HG02973 (cell line): ENCODE data around the gene TMPRSS11E.
"Not testable (repeated sequence)": the region's sequence is repeated elsewhere in the genome, so short reads cannot be mapped to it uniquely, and the experiment has no call there.

Experiments used
- ATAC-seq: cut with Tn5 transposase; IDR thresholded peaks from one replicate; pipeline ENCODE4 v1.9.1; 2021; ENCODE audit warnings: moderate library complexity; ENCODE audit not compliant: unreplicated experiment

The TMPRSS11E gene

GRCh38 chr4:68460085-68460484 lies 12.8 kb downstream of the TMPRSS11E start:
- ATAC-seq, result no peak

- ATAC-seq, result no peak
Measured at GRCh38 chr4:68461790-68462189, 14.5 kb downstream of the TMPRSS11E start.

GRCh38 chr4:68462691-68463090 lies 15.4 kb downstream of the TMPRSS11E start:
- ATAC-seq, result no peak

GRCh38 chr4:68463796-68464195 lies 16.5 kb downstream of the TMPRSS11E start:
- no peak for ATAC-seq

DNA sequence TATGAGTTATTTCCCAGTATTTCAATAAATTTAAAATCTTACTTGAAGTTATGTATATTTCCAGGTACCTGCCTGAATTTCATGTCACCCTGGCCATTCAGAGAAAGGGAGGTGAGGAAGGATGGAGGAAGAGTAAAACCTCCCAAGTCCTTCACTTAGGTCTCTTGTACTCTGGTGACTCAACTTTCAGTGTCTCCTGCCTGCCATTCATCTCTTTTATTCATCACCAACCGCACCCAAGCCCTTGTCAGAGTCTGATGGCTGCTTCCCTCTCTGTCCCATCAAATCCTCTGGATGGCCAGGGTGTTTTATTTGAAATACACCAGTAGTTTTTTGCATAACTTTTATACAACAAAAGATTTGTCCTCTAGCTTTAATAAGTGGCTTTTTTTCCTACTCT lies 17.8 kb downstream of the TMPRSS11E start:
- ATAC-seq, result no peak

DNA sequence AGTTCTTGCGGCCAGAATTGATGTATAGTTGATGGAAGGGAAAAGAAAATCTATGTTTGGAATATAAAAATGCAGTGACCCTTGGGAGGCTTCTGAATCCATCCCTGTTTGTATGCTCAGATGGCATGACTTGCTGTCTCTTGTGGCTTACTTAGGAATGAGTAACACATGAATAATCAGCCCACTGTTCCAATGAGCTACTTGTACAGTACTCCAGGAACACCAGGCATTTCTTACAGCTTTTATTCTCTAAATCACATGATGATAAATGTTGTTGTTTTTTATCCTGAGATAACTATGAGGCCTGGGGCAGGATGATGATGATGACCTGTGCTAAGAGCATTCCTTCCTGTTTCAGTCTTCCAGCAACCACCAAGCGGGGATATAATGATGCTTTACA lies 18.9 kb downstream of the TMPRSS11E start:
- ATAC-seq, result no peak

DNA sequence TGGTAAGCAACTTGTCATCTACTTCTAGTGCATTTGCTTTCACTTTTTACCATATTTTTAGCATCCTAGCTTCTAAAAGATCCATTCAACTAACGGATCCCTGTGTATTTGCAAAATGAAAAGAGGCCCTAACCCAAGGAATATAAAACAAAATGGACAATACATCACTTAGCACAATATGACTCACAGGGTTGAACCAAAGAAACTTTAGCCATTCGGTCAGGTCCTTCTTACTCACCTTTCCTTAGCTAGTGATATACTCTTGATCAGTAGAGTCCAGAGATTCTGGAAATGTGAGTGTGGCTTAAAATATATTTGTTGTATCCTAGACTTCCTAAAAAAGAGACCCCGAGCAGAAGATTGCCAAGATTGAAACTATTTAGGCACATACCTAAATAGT lies 19.5 kb downstream of the TMPRSS11E start:
- no peak for ATAC-seq

DNA sequence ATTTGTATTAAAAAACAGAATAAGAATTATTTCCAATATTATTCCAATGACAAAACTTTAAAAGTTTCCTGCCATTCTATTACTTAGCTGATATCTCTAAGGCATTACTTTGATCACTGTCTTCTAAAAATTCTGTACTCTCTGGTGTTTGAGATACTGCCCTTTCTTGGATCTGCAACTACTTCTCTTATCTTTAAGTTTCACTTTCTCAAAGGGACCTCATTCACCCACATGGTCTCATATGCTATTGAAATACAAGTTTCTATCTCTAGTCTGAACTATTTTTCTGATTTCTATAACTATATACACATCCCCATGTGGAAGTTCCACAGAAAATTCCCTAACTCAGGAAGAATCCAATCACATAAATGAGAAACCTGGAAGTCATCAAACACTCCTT lies 22.2 kb downstream of the TMPRSS11E start:
- peak; percentile 65 for ATAC-seq

DNA sequence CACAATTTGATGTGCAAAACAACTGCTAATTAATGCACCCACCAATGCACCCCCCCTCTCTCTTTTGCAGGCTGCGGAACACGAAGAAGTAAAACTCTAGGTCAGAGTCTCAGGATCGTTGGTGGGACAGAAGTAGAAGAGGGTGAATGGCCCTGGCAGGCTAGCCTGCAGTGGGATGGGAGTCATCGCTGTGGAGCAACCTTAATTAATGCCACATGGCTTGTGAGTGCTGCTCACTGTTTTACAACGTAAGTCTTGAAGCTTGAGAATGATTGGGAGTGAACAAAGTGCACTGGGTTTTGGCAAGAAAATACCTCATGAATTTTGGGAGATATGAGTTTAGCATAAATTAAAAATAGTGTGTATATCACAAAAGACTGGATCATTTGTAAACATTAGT lies 28.9 kb downstream of the TMPRSS11E start:
- ATAC-seq, result no peak

DNA sequence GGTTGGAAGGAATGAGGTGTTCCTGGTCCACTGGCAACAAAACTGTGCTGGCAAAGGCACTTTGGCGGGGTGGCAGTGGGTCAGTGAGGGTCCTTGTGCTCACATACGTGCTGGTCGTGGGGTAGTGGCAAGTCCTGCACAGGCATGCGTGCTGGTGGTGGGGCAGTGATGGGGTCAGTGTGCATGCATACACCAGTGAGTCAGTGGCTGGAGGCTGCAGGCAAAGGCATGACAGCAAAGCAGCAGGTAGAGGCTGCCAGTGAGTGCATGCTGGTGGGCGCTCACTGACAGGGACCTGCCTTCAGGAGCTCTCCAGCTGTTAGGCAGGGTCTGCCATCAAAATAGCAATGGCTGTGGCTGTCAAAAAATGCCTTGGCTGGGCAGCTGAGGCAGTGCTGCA lies 42.1 kb downstream of the TMPRSS11E start:
- ATAC-seq, result no peak

- ATAC-seq, result no peak
Measured at GRCh38 chr4:68490826-68491457, 43.7 kb downstream of the TMPRSS11E start.

DNA sequence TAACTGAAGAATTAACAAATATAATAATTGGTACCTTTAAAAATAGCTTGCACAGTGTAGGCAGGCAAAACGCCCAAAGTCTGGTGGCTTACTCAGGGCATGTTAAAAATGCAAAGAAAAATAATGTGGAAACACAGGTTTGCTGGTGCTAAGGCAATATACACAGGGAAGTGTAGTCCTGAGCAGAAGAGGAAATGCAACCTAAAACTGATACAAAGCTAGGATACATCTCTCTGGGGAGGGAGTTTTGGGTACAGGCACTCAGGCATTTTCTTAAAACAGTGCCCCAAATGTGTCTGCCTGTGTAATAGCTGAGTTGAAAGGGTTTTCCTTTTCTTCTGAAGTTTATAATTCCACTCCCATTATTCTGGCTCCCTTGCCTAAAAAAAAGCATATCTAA lies 47.4 kb downstream of the TMPRSS11E start:
- ATAC-seq, result no peak

DNA sequence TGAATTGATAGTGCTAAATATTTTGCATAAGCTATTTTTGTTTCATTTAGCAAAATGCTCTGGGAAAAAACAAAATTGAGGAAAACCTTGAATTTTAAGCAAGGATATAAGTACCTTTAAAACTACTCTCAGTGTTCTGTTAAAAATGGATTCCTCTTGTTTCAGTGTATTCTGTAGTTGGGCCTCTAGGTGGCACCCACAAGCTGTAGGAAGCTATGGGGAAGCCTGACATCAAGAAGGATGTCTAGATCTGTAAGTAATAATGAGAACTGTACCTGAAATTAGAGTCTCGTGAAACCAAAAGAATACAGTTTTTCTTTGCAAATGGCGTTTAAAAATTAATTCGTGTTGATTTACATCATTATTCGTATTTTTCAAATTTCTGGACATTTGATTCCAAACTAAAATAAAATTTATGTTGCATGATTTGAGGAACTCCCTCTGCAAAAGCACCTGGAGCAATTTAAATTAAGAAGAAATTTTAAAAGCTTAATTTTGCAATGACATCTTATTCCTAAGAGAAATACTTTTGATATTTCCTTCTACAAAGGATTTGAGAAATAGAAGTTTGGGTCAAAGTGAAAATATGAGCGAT lies 51.2 kb downstream of the TMPRSS11E start:
- ATAC-seq, result peak; percentile 88

DNA sequence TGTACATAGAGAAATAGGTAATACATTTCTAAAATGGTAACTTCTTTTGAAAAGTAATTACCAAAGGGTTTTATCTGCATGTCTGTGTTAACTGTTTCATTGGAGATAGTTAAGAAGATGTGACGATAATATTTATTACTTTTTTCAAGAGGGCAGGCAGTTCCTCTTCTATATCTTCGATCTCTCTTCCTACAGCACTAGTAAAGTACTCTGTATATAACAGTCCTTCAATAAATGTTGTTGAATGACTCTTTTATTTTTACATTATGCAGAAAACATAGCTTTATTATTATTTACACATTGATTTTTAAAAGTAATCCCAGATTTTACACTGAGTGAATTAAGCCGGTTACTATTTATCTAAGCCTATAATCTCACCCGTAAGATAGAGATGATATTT lies 51.8 kb downstream of the TMPRSS11E start:
- no peak for ATAC-seq

GRCh38 chr4:68503462-68503861 lies 56.2 kb downstream of the TMPRSS11E start:
- ATAC-seq, result not testable (repeated sequence)

- ATAC-seq, result not testable (repeated sequence)
Measured at GRCh38 chr4:68504836-68505235, 57.6 kb downstream of the TMPRSS11E start.

DNA sequence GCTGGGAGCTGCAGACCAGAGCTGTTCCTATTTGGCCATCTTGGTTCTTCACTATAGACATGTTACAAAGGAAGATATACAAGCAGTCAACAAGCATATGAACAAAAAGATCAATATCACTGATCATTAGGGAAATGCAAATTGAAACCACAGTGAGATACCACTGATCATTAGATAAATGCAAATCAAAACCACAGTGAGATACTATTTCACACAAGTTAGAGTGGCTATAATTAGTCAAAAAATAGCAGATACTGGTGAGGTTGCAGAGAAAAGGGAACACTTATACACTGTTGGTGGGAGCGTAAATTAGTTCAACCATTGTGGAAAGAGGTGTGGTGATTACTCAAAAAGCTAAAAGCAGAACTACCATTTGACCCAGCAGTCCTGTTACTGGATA lies 58.2 kb downstream of the TMPRSS11E start:
- ATAC-seq, result not testable (repeated sequence)

DNA sequence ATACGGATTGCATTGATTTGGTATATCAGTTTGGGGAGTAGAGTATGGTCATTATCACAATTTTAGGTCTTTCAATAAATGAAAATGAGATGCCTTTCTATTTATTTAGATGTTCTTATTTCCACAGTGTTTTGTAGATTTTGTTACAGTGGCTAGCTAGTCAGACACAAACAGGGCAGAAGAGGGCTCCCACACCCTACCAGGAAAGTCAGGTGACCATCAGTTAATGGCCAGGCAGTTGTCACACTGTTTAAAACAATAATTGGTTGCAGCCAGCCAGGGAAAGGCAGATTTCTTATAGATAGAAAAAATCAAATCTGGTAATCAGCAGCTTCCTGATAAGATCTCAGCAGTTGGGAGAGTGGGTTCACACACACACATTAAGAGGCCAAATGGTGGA lies 71.6 kb downstream of the TMPRSS11E start:
- ATAC-seq, result no peak

GRCh38 chr4:68520985-68521384 lies 73.7 kb downstream of the TMPRSS11E start:
- ATAC-seq, result no peak

GRCh38 chr4:68522232-68522631 lies 75.0 kb downstream of the TMPRSS11E start:
- not testable (repeated sequence) for ATAC-seq

DNA sequence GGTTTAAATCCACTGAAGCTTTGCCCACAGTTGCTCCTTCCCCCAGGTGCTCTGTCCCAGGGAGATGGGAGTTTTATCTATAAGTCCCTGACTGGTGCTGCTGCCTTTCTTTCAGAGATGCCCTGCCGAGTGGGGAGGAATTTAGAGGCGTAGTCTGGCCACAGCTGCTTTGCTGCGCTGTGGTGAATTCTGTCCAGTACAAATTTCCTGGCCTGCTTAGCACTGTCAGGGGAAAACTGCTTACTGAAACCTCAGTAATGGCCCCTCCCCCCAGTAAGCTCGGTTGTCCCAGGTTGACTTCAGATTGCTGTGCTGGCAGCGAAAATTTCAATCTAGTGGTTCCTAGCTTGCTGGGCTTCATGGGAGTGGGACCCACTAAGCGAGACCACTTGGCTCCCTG lies 88.7 kb downstream of the TMPRSS11E start:
- ATAC-seq, result no peak

DNA sequence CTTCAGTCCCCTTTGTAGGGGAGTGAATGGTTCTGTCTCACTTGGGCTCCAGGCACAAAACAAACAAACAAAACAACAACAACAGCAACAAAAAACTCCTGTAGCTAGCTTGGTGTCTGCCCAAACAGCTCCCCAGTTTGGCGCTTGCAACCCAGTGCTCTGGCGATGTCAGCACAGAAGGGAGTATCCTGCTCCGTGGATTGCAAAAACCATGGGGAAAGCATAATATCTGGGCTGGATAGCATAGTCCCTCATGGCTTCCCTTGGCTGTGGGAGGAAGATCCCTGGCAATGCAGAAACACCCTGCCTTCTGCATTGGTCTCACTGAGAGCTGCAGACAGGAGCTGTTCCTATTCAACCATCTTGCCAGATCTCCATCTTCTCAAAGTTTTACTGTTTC lies 89.1 kb downstream of the TMPRSS11E start:
- ATAC-seq, result no peak

DNA sequence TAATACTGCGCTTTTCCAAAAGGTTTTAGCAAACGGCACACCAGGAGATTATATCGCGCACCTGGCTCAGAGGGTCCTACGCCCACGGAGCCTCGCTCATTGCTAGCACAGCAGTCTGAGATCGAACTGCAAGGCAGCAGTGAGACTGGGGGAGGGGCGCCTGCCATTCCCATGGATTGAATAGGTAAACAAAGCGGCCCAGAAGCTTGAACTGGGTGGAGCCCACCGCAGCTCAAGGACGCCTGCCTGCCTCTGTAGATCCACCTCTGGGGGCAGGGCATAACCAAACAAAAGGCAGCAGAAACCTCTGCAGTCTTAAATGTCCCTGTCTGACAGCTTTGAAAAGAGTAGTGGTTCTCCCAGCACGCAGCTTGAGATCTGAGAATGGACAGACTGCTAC lies 95.5 kb downstream of the TMPRSS11E start:
- not testable (repeated sequence) for ATAC-seq
